Astrocyte of the spinal cord (primary cell): ENCODE results near the gene GLIS1.

Experiments
- DNase-seq: peaks from one replicate; pipeline ENCODE4 v3.0.0; 2011; ENCODE audit warnings: low read depth, low spot score
- H3K4me3 ChIP-seq: 2 replicates; pipeline ENCODE4 v1.5.1; 2011; ENCODE audit warnings: low read depth, mild to moderate bottlenecking, low read length, moderate library complexity
- CTCF ChIP-seq: IDR thresholded peaks from 2 replicates; pipeline ENCODE4 v1.5.1; 2012; ENCODE audit warnings: low read depth, mild to moderate bottlenecking, low read length, inconsistent platforms
- in situ Hi-C: cut with HindIII; loops from 2 replicates; pipeline ENCODE4 v1.10.0; 2017; ENCODE audit warnings: low sequenced_read_pairs

Gene GLIS1

GRCh38 chr1:53517109-53517508 lies 221.9 kb downstream of the GLIS1 start:
- no peak for DNase-seq
- H3K4me3 ChIP-seq = no peak overlapping the region
- no peak for TF ChIP-seq CTCF
- in situ Hi-C loops = no loop called here

GRCh38 chr1:53516181-53516580 lies 222.8 kb downstream of the GLIS1 start:
- TF ChIP-seq CTCF = no peak
- DNase-seq = no peak
- in situ Hi-C loops = no loop called here
- no peak overlapping the region for H3K4me3 ChIP-seq

- H3K4me3 ChIP-seq = no peak overlapping the region
- in situ Hi-C loops = no loop called here
- no peak for TF ChIP-seq CTCF
- no peak for DNase-seq
Observed at GRCh38 chr1:53514436-53514835, 224.5 kb downstream of the GLIS1 start.

- in situ Hi-C loops = no loop called here
- no peak overlapping the region for H3K4me3 ChIP-seq
- DNase-seq = no peak
- no peak for TF ChIP-seq CTCF
Observed at GRCh38 chr1:53513846-53514245, 225.1 kb downstream of the GLIS1 start.

- no peak for TF ChIP-seq CTCF
- in situ Hi-C loops = no loop called here
- H3K4me3 ChIP-seq = no peak overlapping the region
- DNase-seq = no peak
Observed at GRCh38 chr1:53512807-53513755, 225.9 kb downstream of the GLIS1 start.

- DNase-seq = peak; percentile 91
- TF ChIP-seq CTCF = no peak
- in situ Hi-C loops = no loop called here
Observed at GRCh38 chr1:53511933-53512806, 226.8 kb downstream of the GLIS1 start.

More at GRCh38 chr1:53511933-53512806, 226.8 kb downstream of the GLIS1 start:
- no peak overlapping the region for H3K4me3 ChIP-seq
